PC-3 (cell line): ENCODE measurements around the gene ACOX1.

Experiments used
- CTCF ChIP-seq: fragments of 300-600 bp; sonication (generic); conservative IDR thresholded peaks from 2 replicates; pipeline ENCODE4 v1.5.1; 2017; ENCODE audit warnings: antibody characterized with exemption, low read depth, mild to moderate bottlenecking, low read length
- EZH2 ChIP-seq: fragments of 300-600 bp; sonication (generic); IDR thresholded peaks from one replicate; pipeline ENCODE4 v1.6.1; 2017; ENCODE audit warnings: antibody characterized with exemption, mild to moderate bottlenecking, low read length; ENCODE audit not compliant: unreplicated experiment
- EZH2phosphoT487 ChIP-seq: fragments of 300-600 bp; sonication (generic); IDR thresholded peaks from 2 replicates; pipeline ENCODE4 v1.6.1; 2018; ENCODE audit warnings: mild to moderate bottlenecking, antibody characterized with exemption, low read length, borderline replicate concordance

GRCh38 chr17:75914643-75915267 lies 64.2 kb downstream of the ACOX1 start:
- TF ChIP-seq CTCF: no peak
- TF ChIP-seq EZH2: no peak
- TF ChIP-seq EZH2phosphoT487: no peak
